HG02938 (cell line): ENCODE measurements around the gene VAV2.

Source experiments
- ATAC-seq: cut with Tn5 transposase; IDR thresholded peaks from one replicate; pipeline ENCODE4 v1.9.1; 2021; ENCODE audit warnings: mild to moderate bottlenecking, moderate library complexity; ENCODE audit not compliant: unreplicated experiment

The VAV2 gene

GRCh38 chr9:133787754-133788025 is 204.4 kb downstream of the VAV2 start:
- no peak for ATAC-seq

GRCh38 chr9:133786907-133787753 is 205.0 kb downstream of the VAV2 start:
- ATAC-seq, result no peak

- no peak for ATAC-seq
Measured at GRCh38 chr9:133786371-133786753, 205.8 kb downstream of the VAV2 start.

- ATAC-seq, result no peak
Measured at GRCh38 chr9:133785753-133786370, 206.3 kb downstream of the VAV2 start.

GRCh38 chr9:133784731-133785561 is 207.2 kb downstream of the VAV2 start:
- no peak for ATAC-seq

GRCh38 chr9:133783331-133783731 is 208.8 kb downstream of the VAV2 start:
- ATAC-seq, result no peak

GRCh38 chr9:133782157-133783130 is 209.7 kb downstream of the VAV2 start:
- no peak for ATAC-seq

GRCh38 chr9:133781828-133782135 is 210.3 kb downstream of the VAV2 start:
- ATAC-seq, result no peak

- ATAC-seq, result no peak
Measured at GRCh38 chr9:133780962-133781827, 210.9 kb downstream of the VAV2 start.

GRCh38 chr9:133780404-133780945 is 211.6 kb downstream of the VAV2 start:
- ATAC-seq, result no peak

- ATAC-seq, result no peak
Measured at GRCh38 chr9:133779516-133780403, 212.4 kb downstream of the VAV2 start.

- no peak for ATAC-seq
Measured at GRCh38 chr9:133779081-133779480, 213.0 kb downstream of the VAV2 start.

- ATAC-seq, result no peak
Measured at GRCh38 chr9:133778336-133779013, 213.6 kb downstream of the VAV2 start.

GRCh38 chr9:133777871-133778270 is 214.3 kb downstream of the VAV2 start:
- no peak for ATAC-seq

- ATAC-seq, result no peak
Measured at GRCh38 chr9:133777068-133777791, 214.9 kb downstream of the VAV2 start.

- ATAC-seq, result no peak
Measured at GRCh38 chr9:133775951-133776905, 215.9 kb downstream of the VAV2 start.
